Measurements from ENCODE around the gene PHLDB3.

- no peak for TF ChIP-seq KDM1A (CRISPR knock-in tag; IDR thresholded peaks at IDR 0.05)
- TF ChIP-seq IKZF4 (CRISPR knock-in tag; IDR thresholded peaks at IDR 0.05; ENCODE audit: borderline replicate concordance, low read depth, not compliant biosample characterization): no peak
- TF ChIP-seq ZNF367 (CRISPR knock-in tag; IDR thresholded peaks at IDR 0.05; ENCODE audit: borderline replicate concordance): no peak
- TF ChIP-seq ZNF350 (CRISPR knock-in tag; IDR thresholded peaks at IDR 0.05; ENCODE audit: borderline replicate concordance, low read depth): no peak
- TF ChIP-seq NFE2L1 (CRISPR knock-in tag; IDR thresholded peaks at IDR 0.05; ENCODE audit: borderline replicate concordance): no peak
- no peak for TF ChIP-seq HOMEZ (CRISPR knock-in tag; IDR thresholded peaks at IDR 0.05; ENCODE audit: low read depth)
- no peak for TF ChIP-seq PHF20 (CRISPR knock-in tag; IDR thresholded peaks at IDR 0.05)
- no peak for TF ChIP-seq POLR2AphosphoS5 (IDR thresholded peaks at IDR 0.05; ENCODE audit: low read depth, low read length)
- no peak for TF ChIP-seq PREB (CRISPR knock-in tag; IDR thresholded peaks at IDR 0.05)
- no peak for TF ChIP-seq AFF4 (CRISPR knock-in tag; IDR thresholded peaks at IDR 0.05)
- TF ChIP-seq ZNF629 (CRISPR knock-in tag; conservative IDR thresholded peaks at IDR 0.05): no peak
- TF ChIP-seq PCBP2 (optimal IDR thresholded peaks at IDR 0.05; ENCODE audit: low read depth, low read length, poor library complexity, severe bottlenecking): no peak
These were observed 50.5 kb downstream of the PHLDB3 start for GRCh38 chr19:43454031-43454430.
